ENCODE data around the gene TNP2. TPM values are rescaled to one million over a fixed set of nuclear protein-coding genes. Genes with fewer than 3 reads are reported as not detected.

The TNP2 gene
- total and polyA plus RNA-seq, 12 donors: not detected

- intact Hi-C loops (cut with DNase I): no loop called here
- no peak for DNase-seq
- Histone ChIP-seq H3K4me3 (no peak within 1 kb of the TSS), H3K4me1 (replicated peaks in 1 of 2) (no peaks in the 10 kb centered on the region), H3K27ac (no peak within 1 kb of the TSS), H3K9me3 (replicated peaks in 1 of 3) (no peaks in the 10 kb centered on the region), H3K36me3 (replicated peaks in 1 of 2) (no peaks in the 10 kb centered on the region), H3K27me3 (no peaks in the 10 kb centered on the region)
- TF ChIP-seq, protein P1, sequence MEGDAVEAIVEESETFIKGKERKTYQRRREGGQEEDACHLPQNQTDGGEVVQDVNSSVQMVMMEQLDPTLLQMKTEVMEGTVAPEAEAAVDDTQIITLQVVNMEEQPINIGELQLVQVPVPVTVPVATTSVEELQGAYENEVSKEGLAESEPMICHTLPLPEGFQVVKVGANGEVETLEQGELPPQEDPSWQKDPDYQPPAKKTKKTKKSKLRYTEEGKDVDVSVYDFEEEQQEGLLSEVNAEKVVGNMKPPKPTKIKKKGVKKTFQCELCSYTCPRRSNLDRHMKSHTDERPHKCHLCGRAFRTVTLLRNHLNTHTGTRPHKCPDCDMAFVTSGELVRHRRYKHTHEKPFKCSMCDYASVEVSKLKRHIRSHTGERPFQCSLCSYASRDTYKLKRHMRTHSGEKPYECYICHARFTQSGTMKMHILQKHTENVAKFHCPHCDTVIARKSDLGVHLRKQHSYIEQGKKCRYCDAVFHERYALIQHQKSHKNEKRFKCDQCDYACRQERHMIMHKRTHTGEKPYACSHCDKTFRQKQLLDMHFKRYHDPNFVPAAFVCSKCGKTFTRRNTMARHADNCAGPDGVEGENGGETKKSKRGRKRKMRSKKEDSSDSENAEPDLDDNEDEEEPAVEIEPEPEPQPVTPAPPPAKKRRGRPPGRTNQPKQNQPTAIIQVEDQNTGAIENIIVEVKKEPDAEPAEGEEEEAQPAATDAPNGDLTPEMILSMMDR (IDR thresholded peaks at IDR 0.05): no peak
- TF ChIP-seq POLR2A (IDR thresholded peaks at IDR 0.05): no peak
- 91 to 96% (median 94%) methylated on average over 8 to 26 of the region's 26 CpGs for WGBS, 4 donors
These were observed 7.2 kb upstream of the TNP2 start, which contains the start of gene PRM2 for GRCh38 chr16:11276143-11276895. Gene PRM2 (minus strand): TSS chr16:11276480. CDS start chr16:11276370, 110 bp downstream.

DNA sequence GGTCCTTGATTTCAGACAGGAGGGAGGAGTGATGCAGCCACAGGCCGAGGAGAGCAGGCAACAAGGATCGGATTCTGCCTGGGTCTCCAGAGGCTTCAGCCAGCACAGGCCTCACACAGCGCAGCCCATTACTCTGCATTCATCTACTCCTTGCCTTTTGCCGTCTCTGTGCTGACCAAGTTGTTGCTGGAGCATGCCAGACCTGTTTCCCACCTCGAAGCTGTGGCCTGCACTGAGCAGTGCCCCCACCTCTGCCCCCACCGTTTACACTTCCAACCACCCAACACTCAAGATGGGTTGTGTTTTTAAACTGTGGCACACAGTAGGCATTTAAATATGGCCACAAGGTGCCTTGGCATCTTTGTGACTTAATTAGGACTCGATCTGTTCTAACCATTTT, 5.8 kb upstream of the TNP2 start:
- H3K9me3 ChIP-seq (replicated peaks in 1 of 3): no peaks in the 10 kb centered on the region
- intact Hi-C loops (cut with DNase I): no loop called here
- TF ChIP-seq POLR2A (IDR thresholded peaks at IDR 0.05): no peak
- TF ChIP-seq, protein P1 (IDR thresholded peaks at IDR 0.05): no peak
- H3K27me3 ChIP-seq: no peaks in the 10 kb centered on the region
- H3K27ac ChIP-seq: no peak overlapping the region
- H3K4me1 ChIP-seq (replicated peaks in 1 of 2): no peaks in the 10 kb centered on the region
- no peak overlapping the region for H3K4me3 ChIP-seq
- H3K36me3 ChIP-seq (replicated peaks in 1 of 2): no peaks in the 10 kb centered on the region
- WGBS, 4 donors: 93 to 98% (median 96%) methylated on average over 7 of the region's 7 CpGs
- DNase-seq: no peak

DNA sequence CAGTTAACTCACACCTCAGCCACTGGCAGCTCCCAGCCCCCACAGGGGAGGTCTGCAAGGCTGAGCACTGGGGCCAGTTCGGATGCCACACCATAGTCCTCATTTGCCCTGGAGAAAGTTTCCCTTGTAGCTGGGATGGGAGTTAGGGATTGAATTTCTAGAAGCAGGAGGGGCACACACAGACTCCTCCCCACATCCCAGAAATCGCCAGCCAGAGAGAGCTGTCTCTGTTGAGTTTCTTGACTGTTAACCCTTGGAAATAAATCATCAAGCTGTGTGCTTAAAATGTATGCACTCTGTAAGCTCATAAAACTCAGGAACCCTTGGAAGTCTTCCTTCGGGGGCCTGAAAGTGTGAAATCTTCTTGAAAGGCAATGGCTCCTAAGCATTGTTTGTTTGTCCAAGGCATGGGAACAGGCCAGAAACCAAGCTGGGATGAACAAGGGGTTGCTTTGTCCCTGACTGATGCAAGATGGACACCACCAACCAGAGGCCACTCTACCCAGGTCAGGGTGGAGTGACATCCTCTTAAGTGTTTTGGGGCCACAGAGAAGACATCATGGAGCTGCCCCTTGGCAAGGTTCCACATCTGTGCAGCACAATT, 4.7 kb upstream of the TNP2 start:
- Histone ChIP-seq H3K27ac (no peak overlapping the region), H3K4me3 (no peak overlapping the region), H3K4me1 (replicated peaks in 1 of 2) (no peaks in the 10 kb centered on the region), H3K9me3 (replicated peaks in 1 of 3) (no peaks in the 10 kb centered on the region), H3K36me3 (replicated peaks in 1 of 2) (no peaks in the 10 kb centered on the region), H3K27me3 (no peaks in the 10 kb centered on the region)
- 75 to 80% (median 78%) methylated on average over 2 to 3 of the region's 3 CpGs for WGBS, 4 donors
- intact Hi-C loops (cut with DNase I): no loop called here
- TF ChIP-seq, protein P1 (IDR thresholded peaks at IDR 0.05): no peak
- no peak for TF ChIP-seq POLR2A (IDR thresholded peaks at IDR 0.05)
- DNase-seq: no peak

DNA sequence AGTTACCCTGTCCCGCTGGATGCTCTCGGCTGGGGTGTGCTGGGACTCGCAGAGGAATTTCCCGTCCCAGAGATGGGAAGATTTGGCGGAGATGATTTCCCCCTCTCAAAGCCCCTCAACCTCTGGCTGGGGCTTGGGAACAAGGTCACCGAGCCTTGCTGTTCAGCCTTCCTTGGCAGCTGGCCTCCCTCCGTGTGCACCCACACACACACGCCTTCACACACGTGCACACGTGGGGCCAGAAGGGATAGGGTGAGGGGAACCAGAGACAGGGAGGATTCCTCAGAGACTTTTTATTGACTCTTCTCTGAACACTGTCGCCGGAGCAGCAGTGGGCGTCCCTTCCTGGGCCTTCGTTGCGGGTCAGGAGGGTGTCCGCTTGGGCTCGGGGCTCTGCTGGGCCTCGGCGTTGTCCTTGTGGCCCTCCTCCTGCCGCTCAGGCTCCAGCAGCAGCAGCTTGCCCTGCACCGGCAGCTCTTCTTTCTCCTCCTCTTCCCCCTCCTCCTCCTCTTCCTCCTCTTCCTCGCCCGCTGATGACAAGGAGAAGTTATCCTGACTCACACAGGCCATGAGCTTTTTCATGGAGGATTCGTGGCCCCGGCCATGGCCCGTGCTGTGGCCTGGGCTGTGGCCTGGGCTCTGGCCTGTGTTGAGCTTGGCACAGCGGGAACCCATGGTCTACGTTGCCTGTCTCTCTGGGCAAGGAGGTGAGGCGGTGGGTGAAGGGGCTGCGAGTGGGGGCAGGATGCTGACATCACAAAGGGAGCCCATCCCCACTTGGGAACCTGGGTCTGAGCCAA, 4.0 kb upstream of the TNP2 start, which contains the start of gene PRM3:
TSS of gene PRM3 (minus strand) at position 709 of the 800 bp plus-strand sequence. CDS start at position 675, 34 bp downstream.
- Histone ChIP-seq H3K9me3 (replicated peaks in 1 of 3) (no peaks in the 10 kb centered on the region), H3K27me3 (no peaks in the 10 kb centered on the region), H3K4me1 (replicated peaks in 1 of 2) (no peaks in the 10 kb centered on the region), H3K27ac (no peak within 1 kb of the TSS), H3K36me3 (replicated peaks in 1 of 2) (no peaks in the 10 kb centered on the region), H3K4me3 (no peak within 1 kb of the TSS)
- TF ChIP-seq POLR2A (IDR thresholded peaks at IDR 0.05): no peak
- TF ChIP-seq, protein P1 (IDR thresholded peaks at IDR 0.05): no peak
- intact Hi-C loops (cut with DNase I): no loop called here
- DNase-seq: no peak
- WGBS, 4 donors: 79 to 82% (median 81%) methylated on average over 27 to 30 of the region's 30 CpGs
